SK-N-MC (cell line): Measurements from ENCODE around the gene MAML2.

Experiments used
- EZH2 ChIP-seq: fragments of 200-600 bp; sonication (generic); IDR thresholded peaks from one replicate; pipeline ENCODE4 v1.6.1; 2017; ENCODE audit warnings: antibody characterized with exemption
- FOXP2 ChIP-seq: optimal IDR thresholded peaks from 2 replicates; pipeline ENCODE3; 2011; ENCODE audit warnings: mild to moderate bottlenecking, moderate library complexity; ENCODE audit not compliant: insufficient read depth; ENCODE audit errors: extremely low read length, control extremely low read depth
- POLR2AphosphoS5 ChIP-seq: IDR thresholded peaks from 2 replicates; pipeline ENCODE4 v1.6.1; 2012; ENCODE audit warnings: mild to moderate bottlenecking, low read depth, low read length, borderline replicate concordance

- TF ChIP-seq POLR2AphosphoS5 (no peak), EZH2 (no peak), FOXP2 (no peak)
These were observed 287.1 kb downstream of the MAML2 start for GRCh38 chr11:96055706-96056387.
